ENCODE measurements around the gene TMEM141.
"Not testable (repeated sequence)": the region's sequence is repeated elsewhere in the genome, so short reads cannot be mapped to it uniquely, and the experiment has no call there.

TMEM141 gene

GRCh38 chr9:136831720-136832104 is 40.6 kb downstream of the TMEM141 start:
- no peak overlapping the region for H3K9ac ChIP-seq (ENCODE audit: low read length)
- TF ChIP-seq EZH2phosphoT487 (IDR thresholded peaks at IDR 0.05; ENCODE audit: low read depth) (no peak), CTCF (IDR thresholded peaks at IDR 0.05; ENCODE audit: low read depth, low read length) (no peak)
- H3K4me2 ChIP-seq (ENCODE audit: low read length), result no peak overlapping the region
- H3K27ac ChIP-seq (ENCODE audit: low read length), result no peak overlapping the region
- peaks cover 27% of the 10 kb centered on the region for H3K36me3 ChIP-seq (replicated peaks; ENCODE audit: low read depth, low read length)
- no peaks in the 10 kb centered on the region for H3K79me2 ChIP-seq (ENCODE audit: low read length)
- no peaks in the 10 kb centered on the region for H3K4me1 ChIP-seq (ENCODE audit: low read length)
- no peaks in the 10 kb centered on the region for H4K20me1 ChIP-seq (ENCODE audit: insufficient read depth, low read length)
- H3K9me3 ChIP-seq (ENCODE audit: insufficient read depth, low read length), result no peaks in the 10 kb centered on the region
- H3K4me3 ChIP-seq (ENCODE audit: low read length), result no peak overlapping the region
- H2AFZ ChIP-seq (ENCODE audit: low read depth, low read length), result no peak overlapping the region
- H3K27me3 ChIP-seq (ENCODE audit: low read depth, low read length), result no peaks in the 10 kb centered on the region

- Histone ChIP-seq H3K9me3 (ENCODE audit: insufficient read depth, low read length) (no peaks in the 10 kb centered on the region), H3K4me2 (ENCODE audit: low read length) (no peak overlapping the region), H4K20me1 (ENCODE audit: insufficient read depth, low read length) (no peaks in the 10 kb centered on the region), H3K36me3 (replicated peaks; ENCODE audit: low read depth, low read length) (peaks cover 27% of the 10 kb centered on the region), H3K27me3 (ENCODE audit: low read depth, low read length) (no peaks in the 10 kb centered on the region), H3K9ac (ENCODE audit: low read length) (no peak overlapping the region), H3K27ac (ENCODE audit: low read length) (no peak overlapping the region), H3K79me2 (ENCODE audit: low read length) (no peaks in the 10 kb centered on the region), H3K4me1 (ENCODE audit: low read length) (no peaks in the 10 kb centered on the region), H3K4me3 (ENCODE audit: low read length) (no peak overlapping the region), H2AFZ (ENCODE audit: low read depth, low read length) (no peak overlapping the region)
- TF ChIP-seq CTCF (IDR thresholded peaks at IDR 0.05; ENCODE audit: low read depth, low read length), result no peak
- no peak for TF ChIP-seq EZH2phosphoT487 (IDR thresholded peaks at IDR 0.05; ENCODE audit: low read depth)
Measured at GRCh38 chr9:136832581-136832980, 41.4 kb downstream of the TMEM141 start.

- peaks cover 21% of the 10 kb centered on the region for H3K36me3 ChIP-seq (replicated peaks; ENCODE audit: low read depth, low read length)
- not testable (repeated sequence) for H2AFZ ChIP-seq (ENCODE audit: low read depth, low read length); H3K4me3 ChIP-seq (ENCODE audit: low read length); H3K4me1 ChIP-seq (ENCODE audit: low read length); H3K27ac ChIP-seq (ENCODE audit: low read length); H3K4me2 ChIP-seq (ENCODE audit: low read length); H3K9ac ChIP-seq (ENCODE audit: low read length); H3K9me3 ChIP-seq (ENCODE audit: insufficient read depth, low read length); H3K27me3 ChIP-seq (ENCODE audit: low read depth, low read length); H3K79me2 ChIP-seq (ENCODE audit: low read length); H4K20me1 ChIP-seq (ENCODE audit: insufficient read depth, low read length)
Measured at GRCh38 chr9:136833381-136834048, 42.4 kb downstream of the TMEM141 start.

GRCh38 chr9:136835162-136835931 is 44.2 kb downstream of the TMEM141 start:
- Histone ChIP-seq H3K36me3 (replicated peaks; ENCODE audit: low read depth, low read length) (peaks cover 16% of the 10 kb centered on the region), H3K4me3 (ENCODE audit: low read length) (no peak overlapping the region), H3K27me3 (ENCODE audit: low read depth, low read length) (no peaks in the 10 kb centered on the region), H3K9ac (ENCODE audit: low read length) (no peak overlapping the region), H3K4me2 (ENCODE audit: low read length) (no peak overlapping the region), H3K79me2 (ENCODE audit: low read length) (no peaks in the 10 kb centered on the region), H3K4me1 (ENCODE audit: low read length) (no peaks in the 10 kb centered on the region), H2AFZ (ENCODE audit: low read depth, low read length) (no peak overlapping the region), H3K27ac (ENCODE audit: low read length) (no peak overlapping the region), H4K20me1 (ENCODE audit: insufficient read depth, low read length) (no peaks in the 10 kb centered on the region), H3K9me3 (ENCODE audit: insufficient read depth, low read length) (no peaks in the 10 kb centered on the region)
- TF ChIP-seq CTCF (IDR thresholded peaks at IDR 0.05; ENCODE audit: low read depth, low read length), result no peak
- no peak for TF ChIP-seq EZH2phosphoT487 (IDR thresholded peaks at IDR 0.05; ENCODE audit: low read depth)

Measured in OCI-LY3 (cell line).